Measurements from ENCODE around the gene SDC4. TPM values are rescaled to one million over a fixed set of nuclear protein-coding genes. Genes with fewer than 3 reads are reported as not detected.

Gene SDC4
- total and polyA plus RNA-seq, 10 of the 15 experiments (the other 5 are each of a cell fraction or from before 2014, with no cell fraction given) = 0.52 to 11.3 (median 1.4) TPM

DNA sequence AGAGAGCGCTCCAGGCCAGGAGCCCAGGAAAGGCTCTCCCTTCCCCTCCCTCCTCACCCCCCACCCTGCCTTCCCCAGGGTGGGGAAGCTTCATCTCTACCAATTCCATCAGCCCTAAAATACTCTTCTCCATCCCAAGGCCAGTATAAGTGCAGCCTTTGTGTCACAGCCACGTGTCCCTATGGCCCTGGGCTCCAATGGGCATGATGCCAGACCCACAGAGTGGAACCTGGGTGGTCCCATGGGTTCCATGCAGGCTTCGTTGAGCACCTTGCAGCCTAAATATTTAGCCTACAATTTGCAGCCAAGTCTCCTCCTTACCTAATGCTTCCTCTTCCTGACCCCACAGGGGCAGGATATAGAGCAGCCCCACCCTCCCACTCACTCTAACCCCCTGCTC lies 39.1 kb downstream of the SDC4 start:
- no peak for TF ChIP-seq SRF (IDR thresholded peaks at IDR 0.05; ENCODE audit: low read depth in 2 of 2, low read length in 2 of 2)
- Histone ChIP-seq H3K27me3 (replicated peaks in 1 of 2; ENCODE audit: control insufficient read depth in 2 of 2, insufficient read depth in 2 of 2, low read length in 1 of 2) (peaks cover 0 to 11% of the 10 kb centered on the region in 2 experiments; a peak in 1 of 4 replicates), H3K9ac (ENCODE audit: control insufficient read depth, insufficient read depth, low read length) (no peak overlapping the region), H3K36me3 (ENCODE audit: control insufficient read depth in 2 of 2, insufficient read depth in 2 of 2, low read length in 1 of 2) (no peaks in the 10 kb centered on the region), H3K79me2 (ENCODE audit: control insufficient read depth, insufficient read depth, low read length) (no peaks in the 10 kb centered on the region), H3K4me1 (ENCODE audit: control insufficient read depth, insufficient read depth, low read length) (no peaks in the 10 kb centered on the region), H4K20me1 (ENCODE audit: control insufficient read depth, insufficient read depth) (no peaks in the 10 kb centered on the region), H2AFZ (ENCODE audit: control insufficient read depth, low read depth, low read length) (no peak overlapping the region), H3K27ac (ENCODE audit: control insufficient read depth, insufficient read depth) (no peak overlapping the region), H3K4me3 (no peak overlapping the region), H3K4me2 (ENCODE audit: control insufficient read depth, insufficient read depth) (no peak overlapping the region), H3K9me3 (replicated peaks; ENCODE audit: control insufficient read depth, insufficient read depth, low read length) (no peaks in the 10 kb centered on the region)
- ATAC-seq (no peak), FAIRE-seq (no peak), DNase-seq (ENCODE audit: low read depth, low spot score) (no peak)
- 19% methylated on average over 3 of the region's 3 CpGs for WGBS (ENCODE audit: insufficient coverage, insufficient replicate concordance, low lambda C conversion rate, missing lambda C conversion rate)
- POLR2A ChIA-PET = no interaction called here
- in situ Hi-C loops (cut with MboI) = no loop called here
- no TSS peak for BruUV-seq (replicated peaks)
- intact Hi-C loops (cut with micrococcal nuclease; ENCODE audit: unreplicated experiment) = no loop called here
- RAD21 ChIA-PET (ENCODE audit: unreplicated experiment) = no interaction called here
- SMC1A ChIA-PET (ENCODE audit: uncharacterized antibody, unreplicated experiment) = no interaction called here
- CTCF ChIA-PET = interaction anchor here (0.6 to 1.2 kb wide), 2 partner anchors 10 to 171 kb away, joined by 3 to 7 read pairs; no protein-coding TSS in a partner anchor

- H3K27me3 ChIP-seq (replicated peaks in 1 of 2; ENCODE audit: control insufficient read depth in 2 of 2, insufficient read depth in 2 of 2, low read length in 1 of 2) = peaks cover 0 to 11% of the 10 kb centered on the region in 2 experiments; a peak in 1 of 4 replicates
- no TSS peak for BruUV-seq (replicated peaks)
- no peaks in the 10 kb centered on the region for H3K9me3 ChIP-seq (replicated peaks; ENCODE audit: control insufficient read depth, insufficient read depth, low read length)
- no peak within 1 kb of the TSS for H3K9ac ChIP-seq (ENCODE audit: control insufficient read depth, insufficient read depth, low read length)
- in situ Hi-C loops (cut with MboI) (no loop called here), intact Hi-C loops (cut with micrococcal nuclease; ENCODE audit: unreplicated experiment) (no loop called here)
- DNase-seq (ENCODE audit: low read depth, low spot score) = no peak
- H4K20me1 ChIP-seq (ENCODE audit: control insufficient read depth, insufficient read depth) = no peaks in the 10 kb centered on the region
- SMC1A ChIA-PET (ENCODE audit: uncharacterized antibody, unreplicated experiment) = no interaction called here
- H3K4me3 ChIP-seq = no peak within 1 kb of the TSS
- H3K4me1 ChIP-seq (ENCODE audit: control insufficient read depth, insufficient read depth, low read length) = no peaks in the 10 kb centered on the region
- no peak for FAIRE-seq
- H3K4me2 ChIP-seq (ENCODE audit: control insufficient read depth, insufficient read depth) = no peak within 1 kb of the TSS
- WGBS (ENCODE audit: insufficient coverage, insufficient replicate concordance, low lambda C conversion rate, missing lambda C conversion rate) = 44% methylated on average over 20 of the region's 20 CpGs
- CTCF ChIA-PET = interaction anchor here (0.6 kb wide), 1 partner anchor 172 kb away, joined by 3 read pairs; no protein-coding TSS in a partner anchor
- H3K27ac ChIP-seq (ENCODE audit: control insufficient read depth, insufficient read depth) = no peak within 1 kb of the TSS
- POLR2A ChIA-PET = no interaction called here
- no peak within 1 kb of the TSS for H2AFZ ChIP-seq (ENCODE audit: control insufficient read depth, low read depth, low read length)
- H3K79me2 ChIP-seq (ENCODE audit: control insufficient read depth, insufficient read depth, low read length) = no peaks in the 10 kb centered on the region
- RAD21 ChIA-PET (ENCODE audit: unreplicated experiment) = no interaction called here
- peak; percentile 29; the same call in 1 of the 3 replicates for ATAC-seq
- no peaks in the 10 kb centered on the region for H3K36me3 ChIP-seq (ENCODE audit: control insufficient read depth in 2 of 2, insufficient read depth in 2 of 2, low read length in 1 of 2)
- TF ChIP-seq EZH2 (IDR thresholded peaks at IDR 0.05; ENCODE audit: borderline replicate concordance, control insufficient read depth, low read depth, low read length) (no peak), BCLAF1 (IDR thresholded peaks at IDR 0.05) (no peak), RELA (IDR thresholded peaks at IDR 0.05; ENCODE audit: borderline replicate concordance, partially characterized antibody) (no peak), WRNIP1 (IDR thresholded peaks at IDR 0.05; ENCODE audit: borderline replicate concordance, low read depth, low read length) (no peak), CBFB (IDR thresholded peaks at IDR 0.05; ENCODE audit: low read depth) (no peak), EGR1 (IDR thresholded peaks at IDR 0.05; ENCODE audit: borderline replicate concordance in 1 of 2, low read depth in 2 of 2, low read length in 2 of 2) (no peak), MEF2B (IDR thresholded peaks at IDR 0.05; ENCODE audit: partially characterized antibody, poor library complexity, severe bottlenecking) (no peak)
- TF ChIP-seq, protein P1, sequence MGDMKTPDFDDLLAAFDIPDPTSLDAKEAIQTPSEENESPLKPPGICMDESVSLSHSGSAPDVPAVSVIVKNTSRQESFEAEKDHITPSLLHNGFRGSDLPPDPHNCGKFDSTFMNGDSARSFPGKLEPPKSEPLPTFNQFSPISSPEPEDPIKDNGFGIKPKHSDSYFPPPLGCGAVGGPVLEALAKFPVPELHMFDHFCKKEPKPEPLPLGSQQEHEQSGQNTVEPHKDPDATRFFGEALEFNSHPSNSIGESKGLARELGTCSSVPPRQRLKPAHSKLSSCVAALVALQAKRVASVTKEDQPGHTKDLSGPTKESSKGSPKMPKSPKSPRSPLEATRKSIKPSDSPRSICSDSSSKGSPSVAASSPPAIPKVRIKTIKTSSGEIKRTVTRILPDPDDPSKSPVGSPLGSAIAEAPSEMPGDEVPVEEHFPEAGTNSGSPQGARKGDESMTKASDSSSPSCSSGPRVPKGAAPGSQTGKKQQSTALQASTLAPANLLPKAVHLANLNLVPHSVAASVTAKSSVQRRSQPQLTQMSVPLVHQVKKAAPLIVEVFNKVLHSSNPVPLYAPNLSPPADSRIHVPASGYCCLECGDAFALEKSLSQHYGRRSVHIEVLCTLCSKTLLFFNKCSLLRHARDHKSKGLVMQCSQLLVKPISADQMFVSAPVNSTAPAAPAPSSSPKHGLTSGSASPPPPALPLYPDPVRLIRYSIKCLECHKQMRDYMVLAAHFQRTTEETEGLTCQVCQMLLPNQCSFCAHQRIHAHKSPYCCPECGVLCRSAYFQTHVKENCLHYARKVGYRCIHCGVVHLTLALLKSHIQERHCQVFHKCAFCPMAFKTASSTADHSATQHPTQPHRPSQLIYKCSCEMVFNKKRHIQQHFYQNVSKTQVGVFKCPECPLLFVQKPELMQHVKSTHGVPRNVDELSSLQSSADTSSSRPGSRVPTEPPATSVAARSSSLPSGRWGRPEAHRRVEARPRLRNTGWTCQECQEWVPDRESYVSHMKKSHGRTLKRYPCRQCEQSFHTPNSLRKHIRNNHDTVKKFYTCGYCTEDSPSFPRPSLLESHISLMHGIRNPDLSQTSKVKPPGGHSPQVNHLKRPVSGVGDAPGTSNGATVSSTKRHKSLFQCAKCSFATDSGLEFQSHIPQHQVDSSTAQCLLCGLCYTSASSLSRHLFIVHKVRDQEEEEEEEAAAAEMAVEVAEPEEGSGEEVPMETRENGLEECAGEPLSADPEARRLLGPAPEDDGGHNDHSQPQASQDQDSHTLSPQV (IDR thresholded peaks at IDR 0.05) = no peak
These were observed 40.0 kb downstream of the SDC4 start, which contains the start of gene MATN4 for GRCh38 chr20:45308117-45308778. TSS of gene MATN4 (minus strand) at chr20:45308299. CDS start at chr20:45305582, 2,717 bp downstream.

Data from GM12878 (cell line).